SK-N-SH (cell line): ENCODE data around the gene HNRNPH1. TPM values are rescaled to one million over a fixed set of nuclear protein-coding genes. Genes with fewer than 3 reads are reported as not detected.

Experiments
- CTCF ChIA-PET: fragments of 300-600, 350-600 bp; formaldehyde crosslinking; extraction: SDS; loops from one replicate; lab custom pipeline; 2021; lab: Yijun Ruan, JAX
- POLR2A ChIA-PET: fragments of 350-600 bp; sonication (Branson Sonifier 250); formaldehyde crosslinking; extraction: SDS; loops from one replicate; lab custom pipeline; 2020; ENCODE audit warnings: antibody characterized with exemption, inconsistent platforms; lab: Yijun Ruan, JAX
- DNase-seq: peaks from one replicate; pipeline ENCODE4 v3.0.0; 2012
- H2AFZ ChIP-seq: fragments of 200-600 bp; sonication (generic); 2 replicates; pipeline ENCODE4 v1.8.1; 2016; ENCODE audit warnings: antibody characterized with exemption, mild to moderate bottlenecking, low read depth
- H3F3A ChIP-seq: fragments of 200-600 bp; sonication (generic); replicated peaks from 2 replicates; pipeline ENCODE3; 2016; ENCODE audit warnings: antibody characterized with exemption, mild to moderate bottlenecking; ENCODE audit not compliant: insufficient read depth
- H3K27ac ChIP-seq, 2 experiments: fragments of 200-500 bp in 1 of 2; fragments of 200-600 bp in 1 of 2; sonication (Bioruptor generic) in 1 of 2; sonication (generic), shearing (Covaris generic) in 1 of 2; 2 replicates each; pipeline versions ENCODE4 v1.5.1 to v1.6.1; 2014 to 2016; ENCODE audit warnings: low read depth in 2 of 2, inconsistent platforms in 1 of 2, low read length in 1 of 2, mild to moderate bottlenecking in 1 of 2, mixed read lengths in 1 of 2
- H3K27me3 ChIP-seq: fragments of 200-600 bp; sonication (generic), shearing (Covaris generic); 2 replicates; pipeline ENCODE4 v1.6.1; 2016; ENCODE audit warnings: mixed run types; ENCODE audit not compliant: insufficient read depth
- H3K36me3 ChIP-seq, 2 experiments: fragments of 200-500 bp in 1 of 2; fragments of 200-600 bp in 1 of 2; sonication (Bioruptor generic) in 1 of 2; sonication (generic) in 1 of 2; replicated peaks in 1 of 2; 2 replicates each; pipeline versions ENCODE3 to v1.5.1; 2014 to 2016; ENCODE audit warnings: low read length in 1 of 2, mild to moderate bottlenecking in 1 of 2; ENCODE audit not compliant: insufficient read depth in 2 of 2, control insufficient read depth in 1 of 2
- H3K4me1 ChIP-seq, 2 experiments: fragments of 200-500 bp in 1 of 2; fragments of 200-600 bp in 1 of 2; sonication (Bioruptor generic) in 1 of 2; sonication (generic), shearing (Covaris generic) in 1 of 2; 2 replicates each; pipeline versions ENCODE4 v1.5.1 to v1.6.1; 2014 to 2016; ENCODE audit warnings: low read depth in 1 of 2, low read length in 1 of 2, mixed run types in 1 of 2; ENCODE audit not compliant: insufficient read depth in 2 of 2, control insufficient read depth in 1 of 2
- H3K4me2 ChIP-seq: fragments of 200-600 bp; sonication (generic), shearing (Covaris generic); 2 replicates; pipeline ENCODE4 v1.6.1; 2017; ENCODE audit warnings: mixed run types
- H3K4me3 ChIP-seq, 2 experiments: fragments of 200-500 bp in 1 of 2; fragments of 200-600 bp in 1 of 2; sonication (Bioruptor generic) in 1 of 2; sonication (generic), shearing (Covaris generic) in 1 of 2; 2 replicates each; pipeline versions ENCODE4 v1.5.1 to v1.8.1; 2014 to 2016; ENCODE audit warnings: low read depth in 2 of 2, inconsistent platforms in 1 of 2, low read length in 1 of 2, mild to moderate bottlenecking in 1 of 2, mixed read lengths in 1 of 2, moderate library complexity in 1 of 2
- H3K79me2 ChIP-seq: fragments of 200-600 bp; sonication (generic); 2 replicates; pipeline ENCODE4 v1.8.1; 2017; ENCODE audit warnings: mild to moderate bottlenecking; ENCODE audit not compliant: insufficient read depth
- H3K9ac ChIP-seq: fragments of 200-600 bp; sonication (generic); 2 replicates; pipeline ENCODE4 v1.6.1; 2017; ENCODE audit warnings: mixed run types
- H3K9me2 ChIP-seq: fragments of 200-600 bp; sonication (generic); 2 replicates; pipeline ENCODE4 v1.6.1; 2017; ENCODE audit warnings: mixed run types
- H3K9me3 ChIP-seq: fragments of 200-600 bp; sonication (generic); 2 replicates; pipeline ENCODE4 v1.6.1; 2017; ENCODE audit warnings: mixed run types, mild to moderate bottlenecking, moderate library complexity
- H4K20me1 ChIP-seq: fragments of 200-600 bp; sonication (generic); 2 replicates; pipeline ENCODE4 v1.6.1; 2017; ENCODE audit warnings: mild to moderate bottlenecking, mixed run types; ENCODE audit not compliant: insufficient read depth
- EP300 ChIP-seq, 2 experiments: IDR thresholded peaks; 2 replicates each; pipeline versions ENCODE4 v1.4.0 to v1.6.1; 2012; ENCODE audit warnings: borderline replicate concordance in 1 of 2, low read depth in 1 of 2, low read length in 1 of 2
- FOSL2 ChIP-seq: IDR thresholded peaks from 2 replicates; pipeline ENCODE4 v1.4.0; 2012; ENCODE audit warnings: low read depth, mild to moderate bottlenecking, moderate library complexity, borderline replicate concordance
- FOXJ3 ChIP-seq: sonication (generic); formaldehyde crosslinking; IDR thresholded peaks from 2 replicates; pipeline ENCODE4 v1.5.1; 2020; ENCODE audit warnings: mild to moderate bottlenecking, missing genetic modification reagents
- FOXM1 ChIP-seq: IDR thresholded peaks from 2 replicates; pipeline ENCODE4 v1.4.0; 2012; ENCODE audit warnings: low read depth, mild to moderate bottlenecking
- GABPA ChIP-seq: IDR thresholded peaks from 2 replicates; pipeline ENCODE4 v1.4.0; 2012; ENCODE audit warnings: low read depth, mild to moderate bottlenecking
- JUND ChIP-seq: IDR thresholded peaks from 2 replicates; pipeline ENCODE4 v1.4.0; 2012
- MAX ChIP-seq: IDR thresholded peaks from 2 replicates; pipeline ENCODE4 v1.4.0; 2012; ENCODE audit warnings: low read depth
- MXI1 ChIP-seq: IDR thresholded peaks from 2 replicates; pipeline ENCODE4 v1.6.1; 2012; ENCODE audit warnings: mild to moderate bottlenecking, low read depth, low read length, improper control_type of control experiment
- RCOR1 ChIP-seq: fragments of 150-350 bp; IDR thresholded peaks from 2 replicates; pipeline ENCODE4 v1.6.1; 2017; ENCODE audit warnings: antibody characterized with exemption, low read length
- RFX5 ChIP-seq: IDR thresholded peaks from 2 replicates; pipeline ENCODE4 v1.6.1; 2012; ENCODE audit warnings: mild to moderate bottlenecking, improper control_type of control experiment, low read length
- RXRA ChIP-seq: IDR thresholded peaks from 2 replicates; pipeline ENCODE4 v1.4.0; 2012; ENCODE audit warnings: low read depth, mild to moderate bottlenecking, borderline replicate concordance
- SIN3A ChIP-seq: IDR thresholded peaks from 2 replicates; pipeline ENCODE4 v1.6.1; 2012; ENCODE audit warnings: low read depth, mild to moderate bottlenecking, low read length, moderate library complexity, borderline replicate concordance
- TEAD4 ChIP-seq: IDR thresholded peaks from 2 replicates; pipeline ENCODE4 v1.4.0; 2012; ENCODE audit warnings: mild to moderate bottlenecking, borderline replicate concordance; ENCODE audit not compliant: insufficient read depth
- USF2 ChIP-seq: fragments of 150-350 bp; IDR thresholded peaks from 2 replicates; pipeline ENCODE4 v1.6.1; 2017; ENCODE audit warnings: antibody characterized with exemption, low read length, low read depth, borderline replicate concordance
- YY1 ChIP-seq: IDR thresholded peaks from 2 replicates; pipeline ENCODE4 v1.4.0; 2012; ENCODE audit warnings: low read depth, mild to moderate bottlenecking
- whole genome bisulfite sequencing: methylation state at CpG from one replicate; pipeline ENCODE4 v1.1.6; 2017; ENCODE audit warnings: low lambda C conversion rate; 5-methylcytosine and 5-hydroxymethylcytosine counted together
- polyA plus RNA-seq, 3 experiments: library from polyadenylated mRNA; depleted of rRNA; stranded (reverse); fragments of >200 nt; gene quantifications; 2 replicates each; pipeline ENCODE4 v1.2.3, GENCODE V29; 2012
- TF ChIP-seq, protein P1 (sequence below): IDR thresholded peaks from 2 replicates; pipeline ENCODE4; 2012
- TF ChIP-seq, protein P2 (sequence below): IDR thresholded peaks from 2 replicates; pipeline ENCODE4 v1.4.0; 2012; ENCODE audit warnings: low read depth, borderline replicate concordance

Gene HNRNPH1
- polyA plus RNA-seq, 1 of the 3 experiments (the other 2 are of a cell fraction) = 192 TPM

DNA sequence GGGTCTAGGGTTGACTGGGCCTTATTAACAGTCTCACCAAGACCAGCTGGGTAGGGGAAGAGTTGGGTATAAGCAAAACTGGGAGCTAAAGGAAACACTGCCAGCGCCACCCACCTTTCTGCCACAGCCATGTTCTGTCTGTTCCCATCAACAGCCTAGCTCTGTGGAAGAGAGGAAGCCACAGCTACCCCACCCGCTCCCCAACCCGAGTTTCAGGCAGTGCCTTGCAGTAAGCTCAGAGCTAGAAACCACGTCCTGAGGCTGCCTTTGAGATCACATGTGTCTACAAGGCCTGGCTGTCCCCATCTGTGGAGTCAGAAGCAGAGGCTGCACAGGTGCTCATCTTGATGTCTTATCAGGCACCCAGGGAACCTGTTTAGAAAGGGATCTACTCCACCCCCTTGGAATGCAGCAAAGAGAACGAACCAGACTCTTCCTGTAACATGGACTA is 15.3 kb downstream of the HNRNPH1 start:
- TF ChIP-seq MXI1 = no peak
- TF ChIP-seq JUND = peak; percentile 29; the same call in 1 of the 2 replicates
- TF ChIP-seq FOXM1 = no peak
- TF ChIP-seq, protein P1, sequence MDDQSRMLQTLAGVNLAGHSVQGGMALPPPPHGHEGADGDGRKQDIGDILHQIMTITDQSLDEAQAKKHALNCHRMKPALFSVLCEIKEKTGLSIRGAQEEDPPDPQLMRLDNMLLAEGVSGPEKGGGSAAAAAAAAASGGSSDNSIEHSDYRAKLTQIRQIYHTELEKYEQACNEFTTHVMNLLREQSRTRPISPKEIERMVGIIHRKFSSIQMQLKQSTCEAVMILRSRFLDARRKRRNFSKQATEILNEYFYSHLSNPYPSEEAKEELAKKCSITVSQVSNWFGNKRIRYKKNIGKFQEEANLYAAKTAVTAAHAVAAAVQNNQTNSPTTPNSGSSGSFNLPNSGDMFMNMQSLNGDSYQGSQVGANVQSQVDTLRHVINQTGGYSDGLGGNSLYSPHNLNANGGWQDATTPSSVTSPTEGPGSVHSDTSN = peak; percentile 20
- TF ChIP-seq, all 33 proteins: peak for 2
- peaks cover 55% of the 10 kb centered on the region for H4K20me1 ChIP-seq
- H3K79me2 ChIP-seq = peaks cover 11% of the 10 kb centered on the region; the same call in 1 of the 2 replicates
- ChIA-PET POLR2A (interaction anchor here (1.5 to 3.6 kb wide), 5 partner anchors 10 to 16 kb away, joined by 4 to 19 read pairs (median 6); partner anchors contain the start of gene HNRNPH1), CTCF (interaction anchor here (0.7 to 1.7 kb wide), 4 partner anchors 12 to 57 kb away, joined by 3 to 4 read pairs (median 4); partner anchors contain the start of gene RUFY1)
- H3K27ac ChIP-seq = peak overlapping the region; percentile 12 to 20; a peak in 2 of 4 replicates
- no peak for DNase-seq
- H3K9me3 ChIP-seq = no peaks in the 10 kb centered on the region
- H3K9ac ChIP-seq = no peak overlapping the region
- WGBS = 87% methylated on average over 5 of the region's 5 CpGs
- peaks cover 55% of the 10 kb centered on the region for H3F3A ChIP-seq
- peaks cover 0 to 23% of the 10 kb centered on the region in 2 experiments; a peak in 1 of 4 replicates for H3K4me1 ChIP-seq
- no peaks in the 10 kb centered on the region for H3K9me2 ChIP-seq
- H3K4me2 ChIP-seq = no peak overlapping the region
- no peaks in the 10 kb centered on the region for H3K27me3 ChIP-seq
- H2AFZ ChIP-seq = no peak overlapping the region
- H3K4me3 ChIP-seq = no peak overlapping the region
- peaks cover 20 to 58% of the 10 kb centered on the region in 2 experiments for H3K36me3 ChIP-seq

- Histone ChIP-seq H3K4me1 (peaks cover 0 to 23% of the 10 kb centered on the region in 2 experiments; a peak in 1 of 4 replicates), H3K27me3 (no peaks in the 10 kb centered on the region), H3K9me2 (no peaks in the 10 kb centered on the region), H3K36me3 (peaks cover 19 to 54% of the 10 kb centered on the region in 2 experiments), H3K27ac (peak overlapping the region; percentile 12 to 43; a peak in 2 of 4 replicates), H3K4me2 (no peak overlapping the region), H3K79me2 (peaks cover 5% of the 10 kb centered on the region; the same call in 1 of the 2 replicates), H3K9ac (no peak overlapping the region), H4K20me1 (peaks cover 47% of the 10 kb centered on the region), H2AFZ (no peak overlapping the region), H3K9me3 (no peaks in the 10 kb centered on the region), H3F3A (peaks cover 49% of the 10 kb centered on the region), H3K4me3 (no peak overlapping the region)
- WGBS = 77% methylated on average over 13 of the region's 19 CpGs
- DNase-seq = no peak
- ChIA-PET CTCF (interaction anchor here (0.7 to 1.7 kb wide), 4 partner anchors 13 to 57 kb away, joined by 3 to 4 read pairs (median 4); partner anchors contain the start of gene RUFY1), POLR2A (interaction anchor here (1.1 to 3.6 kb wide), 7 partner anchors 8 to 22 kb away, joined by 3 to 19 read pairs (median 5); partner anchors contain the start of gene HNRNPH1)
- TF ChIP-seq, protein P1 = no peak; the same call in 1 of the 2 replicates
- no peak for TF ChIP-seq RXRA
- peak; percentile 3; the same call in 1 of the 2 replicates for TF ChIP-seq FOSL2
- no peak for TF ChIP-seq SIN3A
- no peak for TF ChIP-seq FOXM1
- no peak for TF ChIP-seq TEAD4
- TF ChIP-seq, protein P2, sequence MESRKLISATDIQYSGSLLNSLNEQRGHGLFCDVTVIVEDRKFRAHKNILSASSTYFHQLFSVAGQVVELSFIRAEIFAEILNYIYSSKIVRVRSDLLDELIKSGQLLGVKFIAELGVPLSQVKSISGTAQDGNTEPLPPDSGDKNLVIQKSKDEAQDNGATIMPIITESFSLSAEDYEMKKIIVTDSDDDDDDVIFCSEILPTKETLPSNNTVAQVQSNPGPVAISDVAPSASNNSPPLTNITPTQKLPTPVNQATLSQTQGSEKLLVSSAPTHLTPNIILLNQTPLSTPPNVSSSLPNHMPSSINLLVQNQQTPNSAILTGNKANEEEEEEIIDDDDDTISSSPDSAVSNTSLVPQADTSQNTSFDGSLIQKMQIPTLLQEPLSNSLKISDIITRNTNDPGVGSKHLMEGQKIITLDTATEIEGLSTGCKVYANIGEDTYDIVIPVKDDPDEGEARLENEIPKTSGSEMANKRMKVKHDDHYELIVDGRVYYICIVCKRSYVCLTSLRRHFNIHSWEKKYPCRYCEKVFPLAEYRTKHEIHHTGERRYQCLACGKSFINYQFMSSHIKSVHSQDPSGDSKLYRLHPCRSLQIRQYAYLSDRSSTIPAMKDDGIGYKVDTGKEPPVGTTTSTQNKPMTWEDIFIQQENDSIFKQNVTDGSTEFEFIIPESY = 0 out of 2 replicates have a peak, but pooled peaks have one; percentile 6
- TF ChIP-seq RFX5 = no peak
- no peak for TF ChIP-seq FOXJ3 (CRISPR knock-in tag)
- no peak for TF ChIP-seq RCOR1
- no peak for TF ChIP-seq GABPA
- no peak for TF ChIP-seq YY1
- no peak for TF ChIP-seq MAX
- TF ChIP-seq EP300 (IDR thresholded peaks at IDR 0.05; ENCODE audit: borderline replicate concordance in 1 of 2, low read depth in 1 of 2, low read length in 1 of 2) = no peak
- no peak for TF ChIP-seq USF2
- peak; percentile 15; the same call in 1 of the 2 replicates for TF ChIP-seq JUND
Observed at GRCh38 chr5:179607160-179607931, 16.1 kb downstream of the HNRNPH1 start.
